Fibroblast of the aortic adventitia (primary cell): ENCODE results near the gene KIAA0040. TPM values are rescaled to one million over a fixed set of nuclear protein-coding genes. Genes with fewer than 3 reads are reported as not detected.

Experiments used
- DNase-seq: peaks from one replicate; pipeline ENCODE4 v3.0.0-alpha.2; 2010; ENCODE audit warnings: low read depth
- H3K4me3 ChIP-seq: 2 replicates; pipeline ENCODE4 v1.5.1; 2011; ENCODE audit warnings: low read depth, mild to moderate bottlenecking, control low read depth, low read length, moderate library complexity
- CTCF ChIP-seq: IDR thresholded peaks from 2 replicates; pipeline ENCODE4 v1.5.1; 2011; ENCODE audit warnings: mild to moderate bottlenecking, low read length, control low read depth, inconsistent platforms; ENCODE audit not compliant: insufficient read depth
- total RNA-seq: library from RNA; depleted of rRNA; stranded (reverse); fragments of >200 nt; gene quantifications from 2 replicates; pipeline ENCODE4 v1.2.3, GENCODE V29; 2012; ENCODE audit warnings: low replicate concordance

KIAA0040 gene
- total RNA-seq, 1 donor, result 0.99 TPM

GRCh38 chr1:175221557-175222175 lies 29.1 kb upstream of the KIAA0040 start:
- H3K4me3 ChIP-seq, result no peak overlapping the region
- DNase-seq, result peak; percentile 10
- TF ChIP-seq CTCF, result no peak

- no peak for DNase-seq
- no peak for TF ChIP-seq CTCF
- H3K4me3 ChIP-seq, result no peak overlapping the region
These were observed 28.4 kb upstream of the KIAA0040 start for GRCh38 chr1:175220853-175221556.

- DNase-seq, result no peak
- no peak for TF ChIP-seq CTCF
- no peak overlapping the region for H3K4me3 ChIP-seq
These were observed 27.2 kb upstream of the KIAA0040 start for GRCh38 chr1:175219774-175220173.

- no peak for DNase-seq
- no peak overlapping the region for H3K4me3 ChIP-seq
- no peak for TF ChIP-seq CTCF
These were observed 26.3 kb upstream of the KIAA0040 start for GRCh38 chr1:175218786-175219434.

GRCh38 chr1:175217721-175218531 lies 25.4 kb upstream of the KIAA0040 start:
- no peak for DNase-seq
- TF ChIP-seq CTCF, result no peak
- H3K4me3 ChIP-seq, result no peak overlapping the region

- TF ChIP-seq CTCF, result no peak
- no peak for DNase-seq
- no peak overlapping the region for H3K4me3 ChIP-seq
These were observed 23.9 kb upstream of the KIAA0040 start for GRCh38 chr1:175216444-175216843.
